Activated CD4-positive, alpha-beta memory T cell treated with anti-CD3 and anti-CD28 coated beads for 36 hours (primary cell): ENCODE measurements around the gene SLC8A2. TPM values are rescaled to one million over a fixed set of nuclear protein-coding genes. Genes with fewer than 3 reads are reported as not detected.

ENCODE experiments used
- CTCF ChIA-PET: fragments of 350-600 bp; sonication (Branson Sonifier 250); formaldehyde crosslinking; loops from one replicate; lab custom pipeline; 2021; ENCODE audit warnings: antibody characterized with exemption, inconsistent platforms; lab: Charles Lee
- POLR2A ChIA-PET: fragments of 350-600 bp; sonication (Branson Sonifier 250); formaldehyde crosslinking; loops from one replicate; lab custom pipeline; 2021; ENCODE audit warnings: antibody characterized with exemption; lab: Charles Lee
- DNase-seq: peaks from one replicate; pipeline ENCODE4 v3.0.0-alpha.2; 2020
- H3K27ac Mint-ChIP-seq: one replicate; pipeline ENCODE4 v1.8.0; 2021; ENCODE audit warnings: mixed read lengths
- H3K27me3 Mint-ChIP-seq: one replicate; pipeline ENCODE4 v1.8.0; 2021; ENCODE audit warnings: mixed read lengths
- H3K36me3 Mint-ChIP-seq: one replicate; pipeline ENCODE4 v1.8.0; 2021; ENCODE audit warnings: mixed read lengths
- H3K4me1 Mint-ChIP-seq: one replicate; pipeline ENCODE4 v1.8.0; 2021; ENCODE audit warnings: low read depth, mixed read lengths
- H3K4me3 Mint-ChIP-seq: one replicate; pipeline ENCODE4 v1.8.0; 2021; ENCODE audit warnings: mild to moderate bottlenecking, mixed read lengths
- H3K9me3 Mint-ChIP-seq: one replicate; pipeline ENCODE4 v1.8.0; 2021; ENCODE audit warnings: mixed read lengths
- intact Hi-C: fragments of 100-400 bp; cut with micrococcal nuclease; formaldehyde crosslinking; loops from one replicate; pipeline ENCODE4 v1.15.1; 2023
- total RNA-seq, 2 experiments: library from RNA; stranded (reverse); gene quantifications; one replicate each; pipeline ENCODE4 v1.2.3, GENCODE V29; 2021

Gene SLC8A2
- total RNA-seq, 2 experiments from 2014 or later: 0.14 TPM; not detected in 1

- Mint-ChIP-seq H3K4me1 (peaks cover 60% of the 10 kb centered on the region), H3K27me3 (no peaks in the 10 kb centered on the region), H3K27ac (no peak overlapping the region), H3K9me3 (no peaks in the 10 kb centered on the region), H3K36me3 (peaks cover 7% of the 10 kb centered on the region), H3K4me3 (no peak overlapping the region)
- intact Hi-C loops: loop anchor here (10.0 kb wide), 3 partner anchors 64 to 814 kb away; partner anchors contain the start of genes EMP3 and ZNF541
- ChIA-PET POLR2A (interaction anchor here (2.1 kb wide), 1 partner anchor 27 kb away, joined by 7 read pairs; the partner anchor contains the start of gene KPTN), CTCF (interaction anchor here (0.9 to 3.8 kb wide), 3 partner anchors 27 to 197 kb away, joined by 3 to 17 read pairs (median 4); partner anchors contain the start of gene KPTN)
- DNase-seq: no peak
These were observed 39.4 kb upstream of the SLC8A2 start for GRCh38 chr19:47511128-47511517.

- no peaks in the 10 kb centered on the region for H3K27me3 Mint-ChIP-seq
- ChIA-PET POLR2A (interaction anchor here (2.1 kb wide), 1 partner anchor 27 kb away, joined by 7 read pairs; the partner anchor contains the start of gene KPTN), CTCF (interaction anchor here (0.9 to 3.8 kb wide), 4 partner anchors 27 to 197 kb away, joined by 3 to 17 read pairs (median 4); partner anchors contain the start of gene KPTN)
- H3K4me1 Mint-ChIP-seq: peaks cover 56% of the 10 kb centered on the region
- H3K4me3 Mint-ChIP-seq: no peak overlapping the region
- DNase-seq: no peak
- no peaks in the 10 kb centered on the region for H3K9me3 Mint-ChIP-seq
- H3K27ac Mint-ChIP-seq: no peak overlapping the region
- H3K36me3 Mint-ChIP-seq: peaks cover 7% of the 10 kb centered on the region
- intact Hi-C loops: loop anchor here (10.0 kb wide), 3 partner anchors 64 to 814 kb away; partner anchors contain the start of genes EMP3 and ZNF541
These were observed 38.9 kb upstream of the SLC8A2 start for GRCh38 chr19:47510516-47511127.

GRCh38 chr19:47509973-47510372, 38.3 kb upstream of the SLC8A2 start:
- Mint-ChIP-seq H3K36me3 (peaks cover 7% of the 10 kb centered on the region), H3K9me3 (no peaks in the 10 kb centered on the region), H3K27me3 (no peaks in the 10 kb centered on the region), H3K4me3 (no peak overlapping the region), H3K27ac (peak overlapping the region; percentile 21), H3K4me1 (peaks cover 50% of the 10 kb centered on the region)
- ChIA-PET CTCF (interaction anchor here (0.9 to 3.8 kb wide), 3 partner anchors 74 to 189 kb away, joined by 3 to 17 read pairs (median 3); no protein-coding TSS in a partner anchor), POLR2A (interaction anchor here (2.1 kb wide), 1 partner anchor 26 kb away, joined by 7 read pairs; the partner anchor contains the start of gene KPTN)
- intact Hi-C loops: loop anchor here (10.0 kb wide), 3 partner anchors 65 to 815 kb away; partner anchors contain the start of genes EMP3 and ZNF541
- no peak for DNase-seq

GRCh38 chr19:47509170-47509847, 37.6 kb upstream of the SLC8A2 start:
- H3K27me3 Mint-ChIP-seq: no peaks in the 10 kb centered on the region
- peaks cover 44% of the 10 kb centered on the region for H3K4me1 Mint-ChIP-seq
- intact Hi-C loops: no loop called here
- H3K36me3 Mint-ChIP-seq: peaks cover under 1% of the 10 kb centered on the region
- no peak for DNase-seq
- H3K9me3 Mint-ChIP-seq: no peaks in the 10 kb centered on the region
- ChIA-PET CTCF (interaction anchor here (1.0 to 3.8 kb wide), 2 partner anchors 73 to 190 kb away, joined by 3 to 17 read pairs; no protein-coding TSS in a partner anchor), POLR2A (no interaction called here)
- H3K27ac Mint-ChIP-seq: no peak overlapping the region
- no peak overlapping the region for H3K4me3 Mint-ChIP-seq

- ChIA-PET CTCF (interaction anchor here (0.8 to 3.8 kb wide), 2 partner anchors 72 kb away, joined by 4 to 17 read pairs; no protein-coding TSS in a partner anchor), POLR2A (no interaction called here)
- H3K4me3 Mint-ChIP-seq: no peak overlapping the region
- no peaks in the 10 kb centered on the region for H3K27me3 Mint-ChIP-seq
- H3K27ac Mint-ChIP-seq: no peak overlapping the region
- intact Hi-C loops: no loop called here
- H3K9me3 Mint-ChIP-seq: no peaks in the 10 kb centered on the region
- H3K4me1 Mint-ChIP-seq: peaks cover 40% of the 10 kb centered on the region
- DNase-seq: no peak
- no peaks in the 10 kb centered on the region for H3K36me3 Mint-ChIP-seq
These were observed 37.0 kb upstream of the SLC8A2 start for GRCh38 chr19:47508721-47509120.

- no peak overlapping the region for H3K4me3 Mint-ChIP-seq
- no peak for DNase-seq
- peaks cover 33% of the 10 kb centered on the region for H3K4me1 Mint-ChIP-seq
- no peak overlapping the region for H3K27ac Mint-ChIP-seq
- ChIA-PET POLR2A (no interaction called here), CTCF (interaction anchor here (0.8 kb wide), 1 partner anchor 71 kb away, joined by 4 read pairs; no protein-coding TSS in a partner anchor)
- no peaks in the 10 kb centered on the region for H3K27me3 Mint-ChIP-seq
- peaks cover 3% of the 10 kb centered on the region for H3K36me3 Mint-ChIP-seq
- intact Hi-C loops: no loop called here
- no peaks in the 10 kb centered on the region for H3K9me3 Mint-ChIP-seq
These were observed 36.3 kb upstream of the SLC8A2 start for GRCh38 chr19:47507924-47508553.

- H3K27me3 Mint-ChIP-seq: no peaks in the 10 kb centered on the region
- ChIA-PET POLR2A (no interaction called here), CTCF (no interaction called here)
- no peak overlapping the region for H3K27ac Mint-ChIP-seq
- H3K4me1 Mint-ChIP-seq: peaks cover 23% of the 10 kb centered on the region
- no peak for DNase-seq
- intact Hi-C loops: no loop called here
- no peak overlapping the region for H3K4me3 Mint-ChIP-seq
- H3K36me3 Mint-ChIP-seq: peaks cover 3% of the 10 kb centered on the region
- no peaks in the 10 kb centered on the region for H3K9me3 Mint-ChIP-seq
These were observed 35.3 kb upstream of the SLC8A2 start for GRCh38 chr19:47507012-47507411.

GRCh38 chr19:47506459-47506858, 34.8 kb upstream of the SLC8A2 start:
- Mint-ChIP-seq H3K4me1 (peaks cover 17% of the 10 kb centered on the region), H3K4me3 (no peak overlapping the region), H3K27me3 (no peaks in the 10 kb centered on the region), H3K27ac (no peak overlapping the region), H3K9me3 (no peaks in the 10 kb centered on the region), H3K36me3 (peaks cover 6% of the 10 kb centered on the region)
- ChIA-PET POLR2A (no interaction called here), CTCF (no interaction called here)
- DNase-seq: no peak
- intact Hi-C loops: no loop called here

- Mint-ChIP-seq H3K27ac (no peak overlapping the region), H3K4me3 (no peak overlapping the region), H3K36me3 (peaks cover 6% of the 10 kb centered on the region), H3K9me3 (no peaks in the 10 kb centered on the region), H3K27me3 (no peaks in the 10 kb centered on the region), H3K4me1 (peaks cover 10% of the 10 kb centered on the region)
- intact Hi-C loops: no loop called here
- POLR2A ChIA-PET: no interaction called here
- CTCF ChIA-PET: no interaction called here
- DNase-seq: no peak
These were observed 33.8 kb upstream of the SLC8A2 start for GRCh38 chr19:47505506-47505905.

GRCh38 chr19:47503826-47504150, 32.1 kb upstream of the SLC8A2 start:
- peaks cover 3% of the 10 kb centered on the region for H3K4me1 Mint-ChIP-seq
- no peaks in the 10 kb centered on the region for H3K27me3 Mint-ChIP-seq
- intact Hi-C loops: no loop called here
- H3K27ac Mint-ChIP-seq: no peak overlapping the region
- POLR2A ChIA-PET: no interaction called here
- DNase-seq: no peak
- H3K9me3 Mint-ChIP-seq: no peaks in the 10 kb centered on the region
- H3K36me3 Mint-ChIP-seq: peaks cover 6% of the 10 kb centered on the region
- H3K4me3 Mint-ChIP-seq: no peak overlapping the region
- CTCF ChIA-PET: no interaction called here

- DNase-seq: no peak
- peaks cover 6% of the 10 kb centered on the region for H3K36me3 Mint-ChIP-seq
- ChIA-PET CTCF (no interaction called here), POLR2A (no interaction called here)
- no peaks in the 10 kb centered on the region for H3K9me3 Mint-ChIP-seq
- no peak overlapping the region for H3K27ac Mint-ChIP-seq
- no peaks in the 10 kb centered on the region for H3K27me3 Mint-ChIP-seq
- H3K4me3 Mint-ChIP-seq: no peak overlapping the region
- intact Hi-C loops: no loop called here
- peaks cover 3% of the 10 kb centered on the region for H3K4me1 Mint-ChIP-seq
These were observed 31.6 kb upstream of the SLC8A2 start for GRCh38 chr19:47503130-47503825.
